ENCODE results near the gene ACTR3C. TPM values are rescaled to one million over a fixed set of nuclear protein-coding genes. Genes with fewer than 3 reads are reported as not detected.
"Not testable (repeated sequence)": the region's sequence is repeated elsewhere in the genome, so short reads cannot be mapped to it uniquely, and the experiment has no call there.

The ACTR3C gene
- total RNA-seq, 1 experiment from 2014 or later: not detected

GRCh38 chr7:150283608-150284007 lies 39.7 kb downstream of the ACTR3C start:
- H3K27me3 ChIP-seq (replicated peaks); DNase-seq (ENCODE audit: low read depth in 1 of 2, low spot score in 2 of 2); H3K4me3 ChIP-seq; H3K36me3 ChIP-seq; H3K9me3 ChIP-seq (replicated peaks); H3K27ac ChIP-seq; H3K4me1 ChIP-seq (replicated peaks): not testable (repeated sequence)

- H3K4me3 ChIP-seq: not testable (repeated sequence)
Measured at GRCh38 chr7:150283111-150283510, 40.2 kb downstream of the ACTR3C start.

DNA sequence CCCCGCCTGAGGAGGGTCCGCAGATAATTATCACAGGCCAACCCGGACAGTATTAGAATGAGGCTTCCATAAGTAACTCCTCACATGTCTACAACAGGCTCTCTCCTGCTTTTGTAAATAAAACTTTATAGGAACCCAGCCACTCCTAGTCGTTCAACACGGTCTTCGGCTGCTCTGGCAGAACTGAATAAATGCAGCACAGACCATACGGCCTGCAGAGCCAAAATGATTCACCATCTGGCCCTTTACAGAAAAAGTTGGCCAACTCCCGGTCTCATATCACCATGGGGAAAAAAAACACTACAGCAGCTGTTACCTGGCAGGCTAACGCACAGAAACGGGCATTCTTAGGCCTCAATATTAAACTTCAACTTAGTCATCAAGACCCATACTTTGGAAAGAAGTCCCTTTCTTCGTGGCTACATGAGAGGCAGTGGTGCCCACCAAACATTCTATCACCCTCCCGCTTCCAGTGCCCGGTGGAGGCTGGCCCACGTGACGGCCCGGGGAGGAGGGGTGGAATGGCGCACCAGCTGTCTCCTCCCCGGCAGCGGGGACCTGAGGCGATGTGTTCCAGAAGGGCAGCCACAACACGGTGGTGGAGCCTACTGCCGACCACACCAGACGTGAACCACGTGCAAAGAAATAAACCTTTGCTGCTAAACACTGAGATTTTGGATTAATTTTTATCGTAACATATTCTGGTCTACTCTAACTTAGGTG lies 41.5 kb downstream of the ACTR3C start:
- H3K27me3 ChIP-seq (replicated peaks); H3K9me3 ChIP-seq (replicated peaks); DNase-seq (ENCODE audit: low read depth in 1 of 2, low spot score in 2 of 2); H3K36me3 ChIP-seq; H3K27ac ChIP-seq; H3K4me3 ChIP-seq; H3K4me1 ChIP-seq (replicated peaks): not testable (repeated sequence)

More at GRCh38 chr7:150283111-150283510, 40.2 kb downstream of the ACTR3C start:
- not testable (repeated sequence) for H3K4me1 ChIP-seq (replicated peaks); H3K27me3 ChIP-seq (replicated peaks); H3K27ac ChIP-seq; H3K9me3 ChIP-seq (replicated peaks); H3K36me3 ChIP-seq; DNase-seq (ENCODE audit: low read depth in 1 of 2, low spot score in 2 of 2)

- not testable (repeated sequence) for H3K27ac ChIP-seq; H3K27me3 ChIP-seq (replicated peaks); H3K4me3 ChIP-seq; H3K36me3 ChIP-seq; DNase-seq (ENCODE audit: low read depth in 1 of 2, low spot score in 2 of 2); H3K9me3 ChIP-seq (replicated peaks); H3K4me1 ChIP-seq (replicated peaks)
Measured at GRCh38 chr7:150278383-150278782, 45.0 kb downstream of the ACTR3C start.

GRCh38 chr7:150276132-150276695 lies 47.1 kb downstream of the ACTR3C start:
- H3K4me1 ChIP-seq (replicated peaks); DNase-seq (ENCODE audit: low read depth in 1 of 2, low spot score in 2 of 2); H3K27ac ChIP-seq: not testable (repeated sequence)

GRCh38 chr7:150271898-150272297 lies 51.4 kb downstream of the ACTR3C start:
- not testable (repeated sequence) for DNase-seq (ENCODE audit: low read depth in 1 of 2, low spot score in 2 of 2)

More at GRCh38 chr7:150276132-150276695, 47.1 kb downstream of the ACTR3C start:
- H3K36me3 ChIP-seq; H3K9me3 ChIP-seq (replicated peaks); H3K4me3 ChIP-seq; H3K27me3 ChIP-seq (replicated peaks): not testable (repeated sequence)

GRCh38 chr7:150270101-150270824 lies 53.1 kb downstream of the ACTR3C start:
- not testable (repeated sequence) for H3K27ac ChIP-seq; H3K4me3 ChIP-seq; H3K4me1 ChIP-seq (replicated peaks); H3K27me3 ChIP-seq (replicated peaks); H3K9me3 ChIP-seq (replicated peaks); H3K36me3 ChIP-seq; DNase-seq (ENCODE audit: low read depth in 1 of 2, low spot score in 2 of 2)

More at GRCh38 chr7:150271898-150272297, 51.4 kb downstream of the ACTR3C start:
- not testable (repeated sequence) for H3K27me3 ChIP-seq (replicated peaks); H3K9me3 ChIP-seq (replicated peaks); H3K4me1 ChIP-seq (replicated peaks); H3K4me3 ChIP-seq; H3K27ac ChIP-seq; H3K36me3 ChIP-seq

DNA sequence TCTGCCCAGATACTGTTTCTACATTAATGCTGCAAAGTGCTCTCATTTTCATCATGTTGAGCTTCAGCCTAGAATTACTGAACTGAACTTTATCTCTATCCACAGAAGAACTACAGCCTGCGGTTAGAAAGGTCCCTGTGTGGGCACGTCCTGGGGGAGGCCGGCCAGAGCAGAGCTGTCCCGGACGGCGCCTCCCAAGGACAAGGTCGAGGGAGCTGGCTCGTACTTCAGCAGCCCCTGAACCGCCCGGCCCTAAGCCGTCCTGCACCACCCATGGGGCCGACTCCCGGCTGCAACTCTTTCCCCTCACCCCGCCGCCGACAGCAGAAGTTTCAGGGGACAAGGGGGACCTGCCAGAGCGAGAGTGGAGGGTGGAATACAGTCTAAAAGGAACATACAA lies 54.5 kb downstream of the ACTR3C start:
- not testable (repeated sequence) for DNase-seq (ENCODE audit: low read depth in 1 of 2, low spot score in 2 of 2); H3K4me1 ChIP-seq (replicated peaks); H3K27ac ChIP-seq; H3K9me3 ChIP-seq (replicated peaks); H3K4me3 ChIP-seq; H3K36me3 ChIP-seq; H3K27me3 ChIP-seq (replicated peaks)

- H3K27me3 ChIP-seq (replicated peaks); DNase-seq (ENCODE audit: low read depth in 1 of 2, low spot score in 2 of 2); H3K4me3 ChIP-seq; H3K4me1 ChIP-seq (replicated peaks); H3K27ac ChIP-seq; H3K36me3 ChIP-seq; H3K9me3 ChIP-seq (replicated peaks): not testable (repeated sequence)
Measured at GRCh38 chr7:150268287-150268686, 55.1 kb downstream of the ACTR3C start.

GRCh38 chr7:150266953-150267665 lies 56.2 kb downstream of the ACTR3C start:
- not testable (repeated sequence) for H3K36me3 ChIP-seq; H3K27me3 ChIP-seq (replicated peaks); DNase-seq (ENCODE audit: low read depth in 1 of 2, low spot score in 2 of 2); H3K4me3 ChIP-seq; H3K27ac ChIP-seq; H3K4me1 ChIP-seq (replicated peaks); H3K9me3 ChIP-seq (replicated peaks)

DNA sequence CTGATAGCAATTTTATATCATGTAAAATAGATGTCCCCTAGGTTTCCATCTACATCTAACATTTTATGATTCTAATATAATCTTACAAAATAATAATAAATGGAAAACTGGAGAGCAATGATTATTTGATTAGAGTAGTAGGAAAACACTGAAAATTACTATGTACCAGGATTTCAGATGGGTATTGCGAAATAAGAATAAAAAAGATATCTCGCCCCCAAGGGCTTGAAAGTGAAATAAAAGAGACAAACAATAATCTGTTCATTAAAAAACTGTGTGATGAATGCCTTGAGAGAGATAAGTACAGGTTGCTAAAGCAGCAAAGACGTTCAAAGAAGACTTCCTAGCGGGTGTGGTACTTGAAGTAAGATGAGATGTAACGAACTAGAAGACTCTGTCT lies 60.7 kb downstream of the ACTR3C start:
- H3K9me3 ChIP-seq (replicated peaks); H3K27ac ChIP-seq; DNase-seq (ENCODE audit: low read depth in 1 of 2, low spot score in 2 of 2): not testable (repeated sequence)

GRCh38 chr7:150247745-150248144 lies 75.6 kb downstream of the ACTR3C start:
- not testable (repeated sequence) for H3K27me3 ChIP-seq (replicated peaks); H3K4me3 ChIP-seq; H3K36me3 ChIP-seq; H3K27ac ChIP-seq; H3K4me1 ChIP-seq (replicated peaks); H3K9me3 ChIP-seq (replicated peaks); DNase-seq (ENCODE audit: low read depth in 1 of 2, low spot score in 2 of 2)

More for the DNA sequence above, 60.7 kb downstream of the ACTR3C start:
- H3K4me1 ChIP-seq (replicated peaks); H3K4me3 ChIP-seq; H3K36me3 ChIP-seq; H3K27me3 ChIP-seq (replicated peaks): not testable (repeated sequence)

- H3K27me3 ChIP-seq (replicated peaks); DNase-seq (ENCODE audit: low read depth in 1 of 2, low spot score in 2 of 2); H3K36me3 ChIP-seq; H3K4me3 ChIP-seq; H3K27ac ChIP-seq; H3K4me1 ChIP-seq (replicated peaks); H3K9me3 ChIP-seq (replicated peaks): not testable (repeated sequence)
Measured at GRCh38 chr7:150245208-150245607, 78.1 kb downstream of the ACTR3C start.

- H3K36me3 ChIP-seq; H3K27ac ChIP-seq; H3K27me3 ChIP-seq (replicated peaks); H3K9me3 ChIP-seq (replicated peaks); DNase-seq (ENCODE audit: low read depth in 1 of 2, low spot score in 2 of 2); H3K4me3 ChIP-seq; H3K4me1 ChIP-seq (replicated peaks): not testable (repeated sequence)
Measured at GRCh38 chr7:150242935-150243334, 80.4 kb downstream of the ACTR3C start.

All from SJSA1 (cell line).